GM12892 (cell line): ENCODE measurements around the gene PLPP6. TPM values are rescaled to one million over a fixed set of nuclear protein-coding genes. Genes with fewer than 3 reads are reported as not detected.
A peak's percentile ranks its signal among the peaks of the same experiment; 100 is the strongest.

Experiments used
- DNase-seq: peaks from one replicate; pipeline ENCODE4 v3.0.0; 2011; ENCODE audit not compliant: insufficient read length
- FAIRE-seq: peaks from 2 replicates; lab custom pipeline; 2011; peaks lifted over from hg19 to GRCh38; lab: Jason Lieb, UNC
- POLR2A ChIP-seq: IDR thresholded peaks from 2 replicates; pipeline ENCODE4 v1.6.1; 2011; ENCODE audit warnings: low read depth, low read length, control low read depth
- POLR2AphosphoS5 ChIP-seq: IDR thresholded peaks from 2 replicates; pipeline ENCODE4 v1.6.1; 2011; ENCODE audit warnings: low read depth, low read length, control low read depth
- TAF1 ChIP-seq: IDR thresholded peaks from 2 replicates; pipeline ENCODE4 v1.6.1; 2011; ENCODE audit warnings: low read depth, mild to moderate bottlenecking, control low read depth, low read length, borderline replicate concordance
- polyA plus RNA-seq: library from polyadenylated mRNA; unstranded; fragments of >200 nt; gene quantifications from one replicate; pipeline ENCODE4 v1.2.1, GENCODE V29; 2012; ENCODE audit warnings: missing spikeins, inconsistent platforms; ENCODE audit not compliant: missing spikeins

The PLPP6 gene
- polyA plus RNA-seq: 4.8 TPM

DNA sequence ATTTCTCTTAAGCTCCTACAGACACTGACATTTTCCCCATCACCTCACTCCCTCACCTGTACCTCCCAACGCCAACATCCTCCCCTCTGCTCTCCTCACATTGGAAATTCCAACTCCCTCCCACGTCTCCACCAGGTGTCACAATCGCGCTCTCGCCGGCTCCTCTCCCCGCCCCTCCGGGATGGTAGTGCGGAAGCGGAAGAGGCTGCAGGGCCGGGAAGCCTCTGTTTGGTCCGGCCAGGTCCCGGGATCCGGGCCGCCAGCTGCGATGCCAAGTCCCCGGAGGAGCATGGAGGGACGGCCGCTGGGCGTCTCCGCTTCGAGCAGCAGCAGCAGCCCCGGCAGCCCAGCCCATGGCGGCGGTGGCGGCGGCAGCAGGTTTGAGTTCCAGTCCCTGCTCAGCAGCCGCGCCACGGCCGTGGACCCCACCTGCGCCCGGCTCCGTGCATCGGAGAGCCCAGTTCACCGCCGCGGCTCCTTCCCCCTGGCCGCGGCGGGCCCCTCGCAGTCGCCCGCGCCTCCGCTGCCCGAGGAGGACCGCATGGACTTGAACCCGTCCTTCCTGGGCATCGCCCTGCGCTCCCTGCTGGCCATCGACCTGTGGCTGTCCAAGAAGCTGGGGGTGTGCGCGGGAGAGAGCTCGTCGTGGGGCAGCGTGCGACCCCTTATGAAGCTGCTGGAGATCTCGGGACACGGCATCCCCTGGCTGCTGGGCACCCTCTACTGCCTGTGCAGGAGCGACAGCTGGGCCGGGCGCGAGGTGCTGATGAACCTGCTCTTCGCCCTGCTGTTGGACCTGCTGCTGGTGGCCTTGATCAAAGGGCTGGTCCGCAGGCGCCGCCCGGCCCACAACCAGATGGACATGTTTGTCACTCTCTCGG is at the start of gene PLPP6:
Gene PLPP6, plus strand, starts transcription at position 187 of the 881 bp plus-strand sequence. Its CDS starts 82 bp downstream, at position 269.
- peak; percentile 86 for FAIRE-seq
- peak; percentile 59 for DNase-seq
- TF ChIP-seq POLR2AphosphoS5 (peak; percentile 57), POLR2A (peak; percentile 70; the same call in 1 of the 2 replicates), TAF1 (no peak)

DNA sequence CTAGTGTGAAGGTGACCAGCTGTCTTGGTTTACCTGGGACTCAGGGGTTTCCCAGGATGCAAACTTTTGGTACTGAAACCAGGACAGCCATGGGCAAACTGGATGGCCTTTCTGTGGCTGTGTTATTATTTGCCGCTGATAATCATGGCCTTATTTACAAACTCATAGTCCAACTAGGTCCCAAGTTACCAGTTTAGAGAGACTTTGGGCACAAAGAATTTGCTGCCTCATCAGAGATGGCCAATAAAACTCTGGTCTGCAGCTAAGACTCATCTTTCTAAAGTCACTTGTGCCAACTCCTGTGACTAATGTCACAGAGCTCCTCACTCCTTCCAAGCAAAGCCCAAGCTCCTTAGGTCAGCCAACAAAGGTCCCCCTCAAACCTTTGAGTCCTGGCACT is 47.5 kb upstream of the PLPP6 start:
- no peak for TF ChIP-seq POLR2A
- TF ChIP-seq TAF1: no peak
- no peak for TF ChIP-seq POLR2AphosphoS5
- DNase-seq (no peak), FAIRE-seq (no peak)

DNA sequence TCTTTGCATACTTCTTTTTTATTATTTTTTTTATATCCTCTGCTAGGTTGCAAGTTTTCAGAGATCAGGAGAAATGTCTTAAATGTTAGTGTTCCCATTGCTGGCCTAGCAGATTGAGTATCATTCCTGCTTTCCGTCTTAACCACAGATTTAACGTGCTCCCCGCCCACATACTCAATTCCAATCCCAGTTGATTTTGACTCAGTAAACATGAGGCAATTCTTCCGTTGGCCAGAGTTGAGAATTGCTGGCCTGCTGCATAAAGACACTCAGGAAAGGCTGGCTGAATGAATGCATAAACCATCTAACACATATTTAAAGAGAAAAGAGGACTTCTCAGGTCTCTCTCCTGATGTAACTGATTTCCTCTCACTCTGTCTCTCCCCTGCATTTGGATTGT is 46.8 kb upstream of the PLPP6 start:
- TF ChIP-seq POLR2A (no peak), TAF1 (no peak), POLR2AphosphoS5 (no peak)
- DNase-seq (no peak), FAIRE-seq (no peak)

DNA sequence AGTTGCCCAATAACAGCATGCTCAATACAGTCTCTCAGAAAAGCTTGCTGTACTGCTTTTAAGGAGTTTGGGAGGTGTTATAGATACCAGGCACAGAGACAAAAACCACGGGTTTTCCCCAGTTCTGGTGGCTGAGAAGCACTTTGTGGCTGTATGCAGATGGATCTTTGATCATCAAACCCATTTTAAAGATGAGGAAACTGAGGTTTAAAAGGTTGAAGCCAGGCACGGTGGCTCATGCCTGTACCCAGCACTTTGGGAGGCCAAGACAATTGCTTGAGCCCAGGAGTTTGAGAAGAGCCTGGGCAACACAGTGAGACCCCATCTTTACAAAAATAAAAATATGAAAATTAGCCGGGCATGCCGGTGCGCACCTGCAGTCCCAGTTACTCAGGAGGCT is 46.3 kb upstream of the PLPP6 start:
- no peak for FAIRE-seq

DNA sequence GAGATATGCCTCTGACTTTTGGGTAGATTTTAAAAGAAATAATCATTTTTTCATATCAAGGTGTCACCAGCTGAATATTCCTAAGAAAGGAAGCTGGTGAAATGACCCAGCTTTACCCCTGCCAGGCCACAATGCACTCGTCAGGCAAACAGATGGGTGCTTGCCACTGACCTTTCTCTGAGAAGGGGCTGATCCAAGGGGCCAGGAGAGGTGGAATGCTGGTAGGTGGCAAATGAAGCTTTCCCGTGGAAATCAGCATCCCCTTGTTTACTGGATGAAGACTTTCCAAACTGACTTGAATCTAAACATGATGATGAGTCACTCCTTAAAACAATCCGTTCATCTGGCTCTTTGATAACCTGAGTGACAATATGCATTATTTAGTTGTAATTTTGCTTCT is 44.3 kb upstream of the PLPP6 start:
- no peak for FAIRE-seq
- no peak for TF ChIP-seq POLR2AphosphoS5
- TF ChIP-seq TAF1: no peak
- no peak for TF ChIP-seq POLR2A
- DNase-seq: no peak

More for the DNA sequence above, 46.3 kb upstream of the PLPP6 start:
- DNase-seq: no peak
- TF ChIP-seq POLR2A (no peak), TAF1 (no peak), POLR2AphosphoS5 (no peak)

DNA sequence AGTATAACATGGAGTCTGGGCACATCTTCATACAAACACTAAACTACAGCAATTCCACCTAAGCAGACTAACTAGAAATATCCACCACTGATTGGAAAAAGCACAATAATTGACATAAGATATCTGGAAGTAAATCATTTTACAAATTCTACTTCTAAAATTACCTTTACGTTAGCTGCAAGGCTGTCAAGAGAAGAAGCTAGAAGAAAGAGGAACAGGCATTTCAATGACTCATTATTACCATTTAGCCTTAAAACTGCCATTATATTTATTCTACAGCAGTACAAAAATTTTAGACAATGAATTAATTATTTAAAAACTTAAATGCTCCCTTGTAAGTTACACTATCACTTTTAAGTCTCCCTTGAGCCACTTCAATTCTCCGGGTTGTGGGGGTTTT is 43.4 kb upstream of the PLPP6 start:
- DNase-seq (no peak), FAIRE-seq (no peak)
- TF ChIP-seq POLR2A (no peak), TAF1 (no peak), POLR2AphosphoS5 (no peak)

DNA sequence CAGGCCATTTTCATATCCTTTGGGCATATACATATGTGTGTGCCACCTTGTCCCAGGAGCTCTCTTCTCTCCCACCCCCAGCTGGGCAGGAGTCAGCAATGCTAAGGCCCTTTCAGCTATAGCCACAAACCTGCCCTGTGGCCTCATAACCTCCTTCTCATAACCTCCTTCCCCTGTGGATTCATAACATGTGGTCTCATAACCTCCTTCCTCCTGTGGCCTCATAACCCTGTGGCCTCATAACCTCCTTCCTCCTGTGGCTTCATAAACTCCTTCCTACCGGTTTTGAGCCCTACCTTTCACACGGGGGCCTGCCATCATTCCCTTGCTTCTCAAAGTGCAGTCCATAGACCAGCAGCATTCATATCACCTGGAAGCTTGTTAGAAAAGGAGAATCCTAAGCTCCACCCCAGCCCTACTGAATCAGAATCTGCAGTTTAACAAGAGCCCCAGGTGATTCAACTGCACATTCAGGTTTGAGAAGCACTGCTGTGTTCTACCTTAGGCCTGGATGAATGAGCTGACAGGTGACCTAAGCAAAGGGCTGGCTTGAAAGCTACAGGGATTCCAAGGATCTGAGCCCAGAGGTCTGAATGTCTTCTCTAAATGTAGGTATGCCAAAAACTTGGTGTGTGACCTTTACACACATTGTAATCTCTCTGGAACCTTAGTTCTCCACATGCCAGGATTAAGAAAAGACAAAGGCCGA is 41.9 kb upstream of the PLPP6 start:
- DNase-seq (no peak), FAIRE-seq (peak; percentile 54)
- no peak for TF ChIP-seq TAF1
- no peak for TF ChIP-seq POLR2A
- no peak for TF ChIP-seq POLR2AphosphoS5

DNA sequence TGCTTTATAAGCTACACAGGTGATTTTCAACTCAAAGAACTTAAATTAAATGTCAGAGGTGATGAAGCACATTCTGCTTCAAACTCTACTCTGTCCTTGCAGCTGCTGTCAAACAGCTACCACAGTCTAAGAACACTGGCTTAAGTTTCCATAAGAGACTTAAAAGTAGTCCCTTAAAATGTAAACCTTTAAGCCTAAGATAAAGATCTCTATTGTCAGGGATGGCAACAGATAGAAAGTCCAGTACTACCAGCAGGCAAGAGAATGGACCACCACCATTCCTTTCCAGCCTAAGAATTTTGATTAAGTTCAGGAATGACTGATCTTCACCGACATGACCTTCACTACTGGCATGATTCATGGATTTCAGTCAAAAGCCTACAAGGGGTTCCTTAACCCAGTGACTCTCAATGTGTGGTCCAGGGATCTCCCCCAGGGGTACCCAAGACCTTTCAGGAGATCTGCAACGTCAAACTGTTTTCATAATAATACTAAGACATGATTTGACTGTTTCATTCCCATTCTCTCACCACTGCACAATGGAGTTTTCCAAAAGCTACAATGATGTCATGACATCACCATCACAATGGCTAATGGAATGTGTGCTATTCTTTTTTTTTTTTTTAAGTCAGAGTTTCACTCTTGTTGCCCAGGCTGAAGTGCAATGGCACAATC is 41.1 kb upstream of the PLPP6 start:
- DNase-seq: no peak
- TF ChIP-seq POLR2A (no peak), POLR2AphosphoS5 (no peak), TAF1 (no peak)
- FAIRE-seq: no peak

DNA sequence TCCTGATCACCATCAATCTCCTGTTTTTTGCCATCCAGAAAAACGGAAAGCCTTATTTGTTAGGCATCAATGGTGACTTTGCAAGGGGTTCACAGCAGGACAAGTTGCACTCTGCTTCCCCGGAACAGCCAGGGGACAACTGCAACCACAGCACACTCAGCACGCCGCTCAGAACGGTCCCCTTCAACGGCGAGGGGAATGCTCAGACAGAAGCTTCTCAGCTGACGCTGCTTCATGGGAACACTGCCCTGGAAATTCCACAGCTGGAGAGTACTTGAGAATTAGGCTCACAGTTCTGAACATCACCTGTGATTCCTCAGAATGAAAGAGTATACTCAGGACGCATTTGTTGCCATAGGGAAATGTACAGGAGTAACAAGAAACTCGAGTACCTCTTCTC is 40.1 kb upstream of the PLPP6 start:
- FAIRE-seq (no peak), DNase-seq (no peak)
- no peak for TF ChIP-seq TAF1
- no peak for TF ChIP-seq POLR2AphosphoS5
- TF ChIP-seq POLR2A: no peak

DNA sequence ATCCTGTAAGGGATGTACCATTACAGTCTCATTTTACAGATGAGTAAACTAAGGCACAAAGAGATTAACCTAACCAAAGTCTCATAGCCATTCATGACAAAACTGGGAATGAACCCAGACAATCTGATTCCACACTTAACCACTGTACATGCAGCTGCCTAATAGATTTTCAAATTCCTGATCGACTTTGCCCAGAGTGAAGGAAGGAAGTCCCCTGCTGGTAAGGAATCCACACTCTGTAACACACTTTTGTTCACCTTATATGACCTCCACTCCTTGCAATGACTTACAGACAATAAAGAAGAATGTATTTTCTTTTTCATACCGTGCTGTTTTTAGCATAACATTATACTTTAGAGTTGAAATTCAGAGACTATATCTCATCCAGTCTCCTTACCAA is 31.3 kb upstream of the PLPP6 start:
- DNase-seq (no peak), FAIRE-seq (no peak)
- no peak for TF ChIP-seq TAF1
- no peak for TF ChIP-seq POLR2A
- no peak for TF ChIP-seq POLR2AphosphoS5

DNA sequence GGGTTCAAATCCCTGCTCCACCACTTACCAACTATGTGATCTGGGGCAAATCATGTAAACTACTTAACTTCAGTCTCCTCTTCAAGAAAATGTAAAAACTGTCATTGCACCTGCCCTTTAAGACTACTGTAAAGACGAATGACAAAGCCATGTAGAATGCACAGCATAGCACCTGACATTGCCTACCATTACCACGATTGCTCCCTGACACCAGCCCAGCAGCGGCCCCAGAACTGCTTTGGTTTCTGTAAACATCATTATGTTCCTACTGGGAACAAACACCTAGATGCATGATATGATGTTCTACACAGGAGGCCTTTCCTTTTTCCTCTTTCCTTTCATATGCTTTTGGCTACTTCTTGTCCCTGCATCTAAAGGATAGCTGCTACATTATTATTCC is 23.1 kb upstream of the PLPP6 start:
- TF ChIP-seq TAF1 (no peak), POLR2AphosphoS5 (no peak), POLR2A (no peak)
- no peak for FAIRE-seq
- no peak for DNase-seq
